ENCODE data around the gene LILRA6. TPM values are rescaled to one million over a fixed set of nuclear protein-coding genes. Genes with fewer than 3 reads are reported as not detected.
"Not testable (repeated sequence)": the region's sequence is repeated elsewhere in the genome, so short reads cannot be mapped to it uniquely, and the experiment has no call there.

LILRA6 gene
- total RNA-seq, 2 experiments from 2014 or later = not detected

GRCh38 chr19:54275951-54276350 is 33.4 kb upstream of the LILRA6 start:
- Histone ChIP-seq H3K4me2 (ENCODE audit: low read length) (no peak overlapping the region), H3K36me3 (ENCODE audit: insufficient read depth, low read length) (no peaks in the 10 kb centered on the region), H3K4me3 (ENCODE audit: low read depth, low read length, poor library complexity, severe bottlenecking) (no peak overlapping the region), H3K9me2 (ENCODE audit: insufficient read depth, low read length) (no peaks in the 10 kb centered on the region), H4K20me1 (ENCODE audit: insufficient read depth, low read length) (no peaks in the 10 kb centered on the region), H2AFZ (ENCODE audit: low read length) (no peak overlapping the region), H3K79me2 (ENCODE audit: insufficient read depth, low read depth, low read length) (no peaks in the 10 kb centered on the region), H3K9me3 (ENCODE audit: low read length) (no peaks in the 10 kb centered on the region), H3K4me1 (ENCODE audit: insufficient read depth, low read length, poor library complexity, severe bottlenecking) (peaks cover 3% of the 10 kb centered on the region), H3K27ac (ENCODE audit: low read depth, low read length, poor library complexity, severe bottlenecking) (no peak overlapping the region)
- CTCF ChIA-PET (ENCODE audit: unreplicated experiment) = no interaction called here
- DNase-seq (ENCODE audit: low spot score) = no peak
- intact Hi-C loops (cut with micrococcal nuclease; ENCODE audit: unreplicated experiment) = no loop called here
- POLR2A ChIA-PET = no interaction called here
- BruUV-seq (replicated peaks) = no TSS peak
- TF ChIP-seq EZH2phosphoT487 (IDR thresholded peaks at IDR 0.05; ENCODE audit: borderline replicate concordance, low read depth, low read length) = no peak
- no peak for TF ChIP-seq CTCF (conservative IDR thresholded peaks at IDR 0.05; ENCODE audit: low read length)

- H3K9me3 ChIP-seq (ENCODE audit: low read length); H3K36me3 ChIP-seq (ENCODE audit: insufficient read depth, low read length); H3K9me2 ChIP-seq (ENCODE audit: insufficient read depth, low read length); H2AFZ ChIP-seq (ENCODE audit: low read length); CTCF ChIA-PET (ENCODE audit: unreplicated experiment); H4K20me1 ChIP-seq (ENCODE audit: insufficient read depth, low read length); H3K4me1 ChIP-seq (ENCODE audit: insufficient read depth, low read length, poor library complexity, severe bottlenecking); intact Hi-C loops (cut with micrococcal nuclease; ENCODE audit: unreplicated experiment); POLR2A ChIA-PET; H3K4me2 ChIP-seq (ENCODE audit: low read length); H3K79me2 ChIP-seq (ENCODE audit: insufficient read depth, low read depth, low read length); BruUV-seq (replicated peaks); H3K4me3 ChIP-seq (ENCODE audit: low read depth, low read length, poor library complexity, severe bottlenecking); DNase-seq (ENCODE audit: low spot score); H3K27ac ChIP-seq (ENCODE audit: low read depth, low read length, poor library complexity, severe bottlenecking): not testable (repeated sequence)
Measured at GRCh38 chr19:54274516-54274915, 31.9 kb upstream of the LILRA6 start.

GRCh38 chr19:54273821-54274220 is 31.2 kb upstream of the LILRA6 start:
- no peaks in the 10 kb centered on the region for H3K36me3 ChIP-seq (ENCODE audit: insufficient read depth, low read length)
- ChIA-PET POLR2A (no interaction called here), CTCF (ENCODE audit: unreplicated experiment) (no interaction called here)
- no peak overlapping the region for H3K4me3 ChIP-seq (ENCODE audit: low read depth, low read length, poor library complexity, severe bottlenecking)
- H3K27ac ChIP-seq (ENCODE audit: low read depth, low read length, poor library complexity, severe bottlenecking) = no peak overlapping the region
- no peaks in the 10 kb centered on the region for H3K79me2 ChIP-seq (ENCODE audit: insufficient read depth, low read depth, low read length)
- H2AFZ ChIP-seq (ENCODE audit: low read length) = no peak overlapping the region
- no peak overlapping the region for H3K4me2 ChIP-seq (ENCODE audit: low read length)
- H4K20me1 ChIP-seq (ENCODE audit: insufficient read depth, low read length) = no peaks in the 10 kb centered on the region
- intact Hi-C loops (cut with micrococcal nuclease; ENCODE audit: unreplicated experiment) = no loop called here
- no peaks in the 10 kb centered on the region for H3K9me2 ChIP-seq (ENCODE audit: insufficient read depth, low read length)
- no peak for DNase-seq (ENCODE audit: low spot score)
- no TSS peak for BruUV-seq (replicated peaks)
- no peaks in the 10 kb centered on the region for H3K4me1 ChIP-seq (ENCODE audit: insufficient read depth, low read length, poor library complexity, severe bottlenecking)
- TF ChIP-seq EZH2phosphoT487 (IDR thresholded peaks at IDR 0.05; ENCODE audit: borderline replicate concordance, low read depth, low read length) = no peak
- no peak for TF ChIP-seq CTCF (conservative IDR thresholded peaks at IDR 0.05; ENCODE audit: low read length)
- no peaks in the 10 kb centered on the region for H3K9me3 ChIP-seq (ENCODE audit: low read length)

GRCh38 chr19:54272181-54272580 is 29.6 kb upstream of the LILRA6 start:
- H3K27ac ChIP-seq (ENCODE audit: low read depth, low read length, poor library complexity, severe bottlenecking); H3K4me1 ChIP-seq (ENCODE audit: insufficient read depth, low read length, poor library complexity, severe bottlenecking); POLR2A ChIA-PET; BruUV-seq (replicated peaks); H3K4me3 ChIP-seq (ENCODE audit: low read depth, low read length, poor library complexity, severe bottlenecking); H3K9me2 ChIP-seq (ENCODE audit: insufficient read depth, low read length); H2AFZ ChIP-seq (ENCODE audit: low read length); intact Hi-C loops (cut with micrococcal nuclease; ENCODE audit: unreplicated experiment); H4K20me1 ChIP-seq (ENCODE audit: insufficient read depth, low read length); H3K4me2 ChIP-seq (ENCODE audit: low read length); H3K9me3 ChIP-seq (ENCODE audit: low read length); H3K36me3 ChIP-seq (ENCODE audit: insufficient read depth, low read length); CTCF ChIA-PET (ENCODE audit: unreplicated experiment); H3K79me2 ChIP-seq (ENCODE audit: insufficient read depth, low read depth, low read length); DNase-seq (ENCODE audit: low spot score): not testable (repeated sequence)

- intact Hi-C loops (cut with micrococcal nuclease; ENCODE audit: unreplicated experiment); H3K27ac ChIP-seq (ENCODE audit: low read depth, low read length, poor library complexity, severe bottlenecking); H3K36me3 ChIP-seq (ENCODE audit: insufficient read depth, low read length); POLR2A ChIA-PET; H3K4me3 ChIP-seq (ENCODE audit: low read depth, low read length, poor library complexity, severe bottlenecking); CTCF ChIA-PET (ENCODE audit: unreplicated experiment); H3K4me1 ChIP-seq (ENCODE audit: insufficient read depth, low read length, poor library complexity, severe bottlenecking); H4K20me1 ChIP-seq (ENCODE audit: insufficient read depth, low read length); DNase-seq (ENCODE audit: low spot score); H3K4me2 ChIP-seq (ENCODE audit: low read length); BruUV-seq (replicated peaks); H3K9me2 ChIP-seq (ENCODE audit: insufficient read depth, low read length); H3K9me3 ChIP-seq (ENCODE audit: low read length); H2AFZ ChIP-seq (ENCODE audit: low read length); H3K79me2 ChIP-seq (ENCODE audit: insufficient read depth, low read depth, low read length): not testable (repeated sequence)
Measured at GRCh38 chr19:54271587-54271986, 29.0 kb upstream of the LILRA6 start.
